Astrocyte (in vitro differentiated cells and primary cell): ENCODE data around the gene POLR2F. TPM values are rescaled to one million over a fixed set of nuclear protein-coding genes. Genes with fewer than 3 reads are reported as not detected.

Source experiments
- DNase-seq: peaks from one replicate; pipeline ENCODE4 v3.0.0-alpha.2; 2010; ENCODE audit warnings: low read depth
- FAIRE-seq: peaks from 2 replicates; lab custom pipeline; 2011; peaks lifted over from hg19 to GRCh38; lab: Jason Lieb, UNC
- H2AFZ ChIP-seq: 2 replicates; pipeline ENCODE4 v1.6.0; 2012; ENCODE audit warnings: low read depth, low read length, inconsistent platforms
- H3K27ac ChIP-seq: 2 replicates; pipeline ENCODE4 v1.5.1; 2011; ENCODE audit warnings: low read depth, low read length, inconsistent platforms
- H3K27me3 ChIP-seq: 2 replicates; pipeline ENCODE4 v1.6.0; 2011; ENCODE audit warnings: low read length, inconsistent platforms; ENCODE audit not compliant: insufficient read depth
- H3K36me3 ChIP-seq: 2 replicates; pipeline ENCODE4 v1.5.1; 2011; ENCODE audit warnings: low read length, inconsistent platforms; ENCODE audit not compliant: insufficient read depth
- H3K4me1 ChIP-seq: 2 replicates; pipeline ENCODE4 v1.5.1; 2011; ENCODE audit warnings: low read length, inconsistent platforms; ENCODE audit not compliant: insufficient read depth
- H3K4me2 ChIP-seq: 2 replicates; pipeline ENCODE4 v1.6.0; 2012; ENCODE audit warnings: low read length, inconsistent platforms
- H3K4me3 ChIP-seq: 2 replicates; pipeline ENCODE4 v1.5.1; 2011; ENCODE audit warnings: low read depth, mild to moderate bottlenecking, low read length, inconsistent platforms; ENCODE audit not compliant: insufficient read depth
- H3K79me2 ChIP-seq: 2 replicates; pipeline ENCODE4 v1.6.0; 2012; ENCODE audit warnings: mild to moderate bottlenecking, low read length, inconsistent platforms; ENCODE audit not compliant: insufficient read depth
- H3K9ac ChIP-seq: 2 replicates; pipeline ENCODE4 v1.6.0; 2012; ENCODE audit warnings: mild to moderate bottlenecking, low read length, inconsistent platforms
- H3K9me3 ChIP-seq: 2 replicates; pipeline ENCODE4 v1.5.1; 2012; ENCODE audit warnings: low read depth, mild to moderate bottlenecking, low read length, inconsistent platforms; ENCODE audit not compliant: insufficient read depth
- H4K20me1 ChIP-seq: 2 replicates; pipeline ENCODE4 v1.6.0; 2012; ENCODE audit warnings: low read length, inconsistent platforms; ENCODE audit not compliant: insufficient read depth
- H3K27ac Mint-ChIP-seq: one replicate; pipeline ENCODE4 v1.8.0; 2021; ENCODE audit warnings: mild to moderate bottlenecking, mixed read lengths; ENCODE audit not compliant: unreplicated experiment
- H3K27me3 Mint-ChIP-seq: one replicate; pipeline ENCODE4 v1.8.0; 2021; ENCODE audit warnings: low read depth, mixed read lengths; ENCODE audit not compliant: unreplicated experiment
- H3K36me3 Mint-ChIP-seq: one replicate; pipeline ENCODE4 v1.8.0; 2021; ENCODE audit warnings: low read depth, mixed read lengths; ENCODE audit not compliant: unreplicated experiment
- H3K4me1 Mint-ChIP-seq: one replicate; pipeline ENCODE4 v1.8.0; 2021; ENCODE audit warnings: low read depth, mixed read lengths; ENCODE audit not compliant: unreplicated experiment
- H3K4me3 Mint-ChIP-seq: one replicate; pipeline ENCODE4 v1.8.0; 2021; ENCODE audit warnings: mild to moderate bottlenecking, moderate library complexity, mixed read lengths; ENCODE audit not compliant: unreplicated experiment
- H3K9me3 Mint-ChIP-seq: one replicate; pipeline ENCODE4 v1.8.0; 2021; ENCODE audit warnings: mild to moderate bottlenecking, mixed read lengths; ENCODE audit not compliant: unreplicated experiment
- CTCF ChIP-seq: IDR thresholded peaks from 2 replicates; pipeline ENCODE4 v1.5.1; 2011; ENCODE audit warnings: low read depth, mild to moderate bottlenecking, inconsistent platforms, low read length, moderate library complexity; ENCODE audit not compliant: insufficient read depth
- EZH2 ChIP-seq: IDR thresholded peaks from 2 replicates; pipeline ENCODE4 v1.6.1; 2012; ENCODE audit warnings: mild to moderate bottlenecking, low read length, inconsistent platforms; ENCODE audit not compliant: insufficient read depth
- total RNA-seq: library from RNA; stranded (reverse); gene quantifications from 2 replicates; pipeline ENCODE4 v1.2.1, GENCODE V29; 2021

POLR2F gene
- total RNA-seq, 1 donor from 2014 or later: 149 TPM

- Histone ChIP-seq H3K79me2 (no peaks in the 10 kb centered on the region), H4K20me1 (peaks cover 39% of the 10 kb centered on the region), H3K4me2 (no peak overlapping the region), H2AFZ (no peak overlapping the region), H3K27ac (no peak overlapping the region), H3K4me1 (peaks cover 12% of the 10 kb centered on the region), H3K9me3 (no peaks in the 10 kb centered on the region), H3K36me3 (peaks cover 13% of the 10 kb centered on the region), H3K4me3 (no peak overlapping the region), H3K27me3 (no peaks in the 10 kb centered on the region), H3K9ac (no peak overlapping the region)
- H3K27ac Mint-ChIP-seq: no peak overlapping the region
- FAIRE-seq (no peak), DNase-seq (no peak)
- H3K9me3 Mint-ChIP-seq: no peaks in the 10 kb centered on the region
- H3K36me3 Mint-ChIP-seq: peaks cover 15% of the 10 kb centered on the region
- no peak overlapping the region for H3K4me3 Mint-ChIP-seq
- H3K27me3 Mint-ChIP-seq: no peaks in the 10 kb centered on the region
- TF ChIP-seq CTCF (no peak), EZH2 (no peak)
- H3K4me1 Mint-ChIP-seq: peaks cover 30% of the 10 kb centered on the region
Observed at GRCh38 chr22:37968452-37969251, 15.2 kb downstream of the POLR2F start.

GRCh38 chr22:37970864-37971263 lies 17.4 kb downstream of the POLR2F start:
- FAIRE-seq (no peak), DNase-seq (no peak)
- Histone ChIP-seq H3K4me2 (no peak overlapping the region), H3K36me3 (peaks cover 10% of the 10 kb centered on the region), H3K4me3 (no peak overlapping the region), H3K27me3 (no peaks in the 10 kb centered on the region), H3K4me1 (peaks cover 9% of the 10 kb centered on the region), H3K9me3 (no peaks in the 10 kb centered on the region), H4K20me1 (peaks cover 21% of the 10 kb centered on the region), H3K79me2 (no peaks in the 10 kb centered on the region), H3K9ac (no peak overlapping the region), H2AFZ (no peak overlapping the region), H3K27ac (no peak overlapping the region)
- Mint-ChIP-seq H3K36me3 (peaks cover 19% of the 10 kb centered on the region), H3K9me3 (no peaks in the 10 kb centered on the region), H3K27ac (no peak overlapping the region), H3K4me3 (no peak overlapping the region), H3K27me3 (no peaks in the 10 kb centered on the region), H3K4me1 (peaks cover 24% of the 10 kb centered on the region)
- TF ChIP-seq CTCF: no peak
- TF ChIP-seq EZH2: no peak
